Measurements from ENCODE around the gene KLHDC9.
A peak's percentile ranks its signal among the peaks of the same experiment; 100 is the strongest.

The KLHDC9 gene

GRCh38 chr1:161133220-161133740 is 35.1 kb downstream of the KLHDC9 start:
- no peak for TF ChIP-seq CTCF (IDR thresholded peaks at IDR 0.05; ENCODE audit: low read depth, low read length)
- peak overlapping the region; percentile 86 for H3K4me3 ChIP-seq (ENCODE audit: low read depth, low read length)
- in situ Hi-C loops (cut with HindIII; ENCODE audit: low sequenced_read_pairs) = loop anchor here (25.0 kb wide), 1 partner anchor 96 kb away; the partner anchor contains the start of genes TSTD1 and USF1
- DNase-seq (ENCODE audit: low read depth, low spot score) = no peak

- DNase-seq (ENCODE audit: low read depth, low spot score) = no peak
- H3K4me3 ChIP-seq (ENCODE audit: low read depth, low read length) = no peak overlapping the region
- in situ Hi-C loops (cut with HindIII; ENCODE audit: low sequenced_read_pairs) = loop anchor here (25.0 kb wide), 1 partner anchor 101 kb away; the partner anchor contains the start of genes TSTD1 and USF1
- no peak for TF ChIP-seq CTCF (IDR thresholded peaks at IDR 0.05; ENCODE audit: low read depth, low read length)
Observed at GRCh38 chr1:161137881-161138280, 39.7 kb downstream of the KLHDC9 start.

- H3K4me3 ChIP-seq (ENCODE audit: low read depth, low read length) = no peak overlapping the region
- in situ Hi-C loops (cut with HindIII; ENCODE audit: low sequenced_read_pairs) = loop anchor here (25.0 kb wide), 1 partner anchor 101 kb away; the partner anchor contains the start of genes TSTD1 and USF1
- DNase-seq (ENCODE audit: low read depth, low spot score) = no peak
- no peak for TF ChIP-seq CTCF (IDR thresholded peaks at IDR 0.05; ENCODE audit: low read depth, low read length)
Observed at GRCh38 chr1:161138431-161138830, 40.3 kb downstream of the KLHDC9 start.

- TF ChIP-seq CTCF (IDR thresholded peaks at IDR 0.05; ENCODE audit: low read depth, low read length) = peak; percentile 54
- in situ Hi-C loops (cut with HindIII; ENCODE audit: low sequenced_read_pairs) = loop anchor here (25.0 kb wide), 1 partner anchor 102 kb away; the partner anchor contains the start of genes TSTD1 and USF1
- DNase-seq (ENCODE audit: low read depth, low spot score) = peak; percentile 53
- no peak overlapping the region for H3K4me3 ChIP-seq (ENCODE audit: low read depth, low read length)
Observed at GRCh38 chr1:161139766-161140165, 41.6 kb downstream of the KLHDC9 start.

GRCh38 chr1:161140755-161141400 is 42.7 kb downstream of the KLHDC9 start:
- DNase-seq (ENCODE audit: low read depth, low spot score) = no peak
- in situ Hi-C loops (cut with HindIII; ENCODE audit: low sequenced_read_pairs) = loop anchor here (25.0 kb wide), 1 partner anchor 104 kb away; the partner anchor contains the start of genes TSTD1 and USF1
- no peak overlapping the region for H3K4me3 ChIP-seq (ENCODE audit: low read depth, low read length)
- TF ChIP-seq CTCF (IDR thresholded peaks at IDR 0.05; ENCODE audit: low read depth, low read length) = no peak

GRCh38 chr1:161145832-161146231 is 47.7 kb downstream of the KLHDC9 start:
- no peak for TF ChIP-seq CTCF (IDR thresholded peaks at IDR 0.05; ENCODE audit: low read depth, low read length)
- in situ Hi-C loops (cut with HindIII; ENCODE audit: low sequenced_read_pairs) = loop anchor here (25.0 kb wide), 1 partner anchor 109 kb away; the partner anchor contains the start of genes TSTD1 and USF1
- DNase-seq (ENCODE audit: low read depth, low spot score) = no peak
- H3K4me3 ChIP-seq (ENCODE audit: low read depth, low read length) = no peak overlapping the region

Data from astrocyte of the spinal cord (primary cell).